Stimulated activated naive CD4-positive, alpha-beta T cell treated with Interleukin-2 at 50 U/mL for 16 hours (primary cell): Measurements from ENCODE around the gene ASXL2.
A peak's percentile ranks its signal among the peaks of the same experiment; 100 is the strongest.
"Not testable (repeated sequence)": the region's sequence is repeated elsewhere in the genome, so short reads cannot be mapped to it uniquely, and the experiment has no call there.

Source experiments
- DNase-seq: peaks from one replicate; lab custom pipeline; 2025; lab: John Stamatoyannopoulos, UW

Gene ASXL2

DNA sequence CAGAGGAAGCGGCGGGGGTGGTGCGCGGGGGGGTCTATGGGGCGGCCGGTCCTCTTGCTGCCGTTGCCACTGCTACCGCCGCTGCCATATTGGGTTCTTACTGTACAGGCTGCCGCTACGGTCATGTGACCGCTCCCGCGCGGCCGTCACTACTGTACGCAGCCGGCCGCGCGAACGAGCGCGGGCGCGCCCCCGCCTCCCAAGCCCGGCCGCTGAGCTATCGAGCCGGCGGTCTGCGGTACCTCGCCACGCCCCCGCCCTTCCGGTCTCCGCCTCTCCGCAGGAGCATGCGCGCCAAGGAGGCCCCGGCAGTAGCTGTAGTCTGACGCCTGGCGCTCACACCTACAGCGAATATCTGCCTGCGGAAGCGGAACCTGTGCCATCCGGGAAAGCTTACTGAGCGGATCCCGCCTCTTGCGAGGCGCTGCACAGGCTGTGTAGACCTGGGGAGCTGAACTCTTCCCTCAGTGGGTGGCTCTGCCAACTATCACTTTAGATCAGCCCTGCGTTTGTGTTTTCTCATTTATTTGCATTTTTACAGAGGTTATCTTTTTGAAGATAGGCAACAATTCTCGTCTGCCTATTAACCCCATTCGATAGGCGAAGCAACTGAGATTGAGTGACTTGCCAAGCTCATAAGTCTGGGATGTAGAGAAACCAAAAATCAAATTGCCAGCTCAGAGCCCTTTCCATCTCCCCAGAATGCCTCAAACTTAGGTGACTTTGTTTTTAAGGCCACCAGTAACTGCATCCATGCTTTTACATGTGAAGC, at the start of gene ASXL2:
ASXL2 (minus strand) TSS at position 127 of the 772 bp plus-strand sequence. CDS start 265 bp downstream, outside the sequence.
- DNase-seq, result peak; percentile 96

DNA sequence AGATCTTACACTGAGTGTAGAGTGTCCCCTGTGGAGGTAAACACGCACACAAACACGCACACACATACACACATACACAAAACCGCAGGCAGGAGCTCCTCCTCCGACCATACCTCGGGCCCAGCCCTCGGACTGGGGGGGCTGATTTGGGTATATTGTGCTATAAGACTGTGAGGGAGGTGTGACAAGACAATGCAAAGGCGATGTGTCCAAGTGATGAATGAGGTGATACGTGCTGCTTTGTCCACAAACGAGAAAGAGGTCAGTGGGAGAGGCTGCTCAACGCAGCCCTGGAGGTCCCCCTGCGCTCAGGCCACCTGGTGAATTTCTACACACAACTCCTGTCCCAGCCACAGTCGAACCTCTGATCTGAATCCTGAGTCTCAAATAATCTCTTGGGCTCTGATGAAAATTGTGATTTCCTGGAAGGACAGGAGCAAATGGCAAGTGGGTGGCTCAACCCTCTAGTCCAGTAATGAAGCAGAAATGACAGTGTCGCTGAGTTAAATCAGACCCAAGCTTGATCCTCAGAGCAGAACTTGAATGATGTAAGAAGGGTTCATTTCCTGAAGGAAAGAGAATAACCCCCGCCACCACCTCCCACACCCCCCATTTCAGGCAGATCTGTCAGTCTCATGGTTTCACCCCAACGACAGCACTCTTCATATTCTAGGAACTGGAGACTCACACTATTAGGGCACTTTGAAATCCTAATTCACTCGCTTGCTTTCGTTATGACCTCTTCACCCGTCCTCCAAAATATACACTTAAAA, 48.9 kb upstream of the ASXL2 start:
- no peak for DNase-seq

DNA sequence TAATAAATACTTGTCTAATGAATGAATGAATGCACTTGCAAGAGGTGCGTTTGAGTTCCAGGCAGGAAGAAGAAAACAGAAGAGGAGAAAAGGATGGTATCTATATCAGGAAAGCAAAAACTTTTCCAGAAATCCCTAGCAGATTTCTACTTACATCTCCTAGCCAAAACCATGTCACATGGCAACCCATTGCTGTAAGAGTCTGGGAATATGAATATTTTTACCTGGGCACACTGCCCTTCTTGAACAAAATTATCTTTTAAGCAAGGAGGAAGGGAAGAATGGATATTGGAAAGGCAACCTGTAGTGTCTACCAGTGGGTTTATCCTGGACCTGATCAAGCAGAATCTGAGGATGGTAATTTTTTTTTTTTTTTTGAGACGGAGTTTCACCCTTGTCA, 44.2 kb upstream of the ASXL2 start:
- DNase-seq, result no peak

DNA sequence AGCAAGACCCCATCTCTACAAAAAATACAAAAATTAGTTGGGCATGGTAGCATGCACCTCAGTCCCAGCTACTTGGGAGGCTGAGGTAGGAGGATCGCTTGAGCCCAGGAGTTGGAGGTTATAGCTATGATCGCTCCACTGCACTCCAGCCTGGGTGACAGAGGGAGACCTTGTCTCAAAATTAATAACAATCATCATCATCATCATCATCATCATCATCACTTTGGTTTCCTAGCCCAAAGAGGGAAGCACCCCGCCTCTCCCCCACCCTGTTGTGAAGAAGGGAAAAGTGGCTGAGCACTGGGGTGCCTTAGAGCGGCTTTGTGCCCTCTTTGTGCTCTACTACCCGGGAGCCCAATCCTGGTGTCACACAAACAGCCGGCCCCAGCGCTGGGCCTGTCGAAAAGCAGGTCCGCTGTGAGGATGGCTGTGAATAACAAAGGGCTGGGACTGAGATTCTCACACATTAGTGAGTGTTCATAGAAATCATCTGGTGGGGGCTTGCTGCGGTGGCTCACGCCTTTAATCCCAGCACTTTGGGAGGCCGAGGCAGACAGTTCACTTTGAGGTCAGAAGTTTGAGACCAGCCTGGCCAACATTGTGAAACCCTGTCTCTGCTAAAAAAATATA, 42.6 kb upstream of the ASXL2 start:
- DNase-seq, result no peak

DNA sequence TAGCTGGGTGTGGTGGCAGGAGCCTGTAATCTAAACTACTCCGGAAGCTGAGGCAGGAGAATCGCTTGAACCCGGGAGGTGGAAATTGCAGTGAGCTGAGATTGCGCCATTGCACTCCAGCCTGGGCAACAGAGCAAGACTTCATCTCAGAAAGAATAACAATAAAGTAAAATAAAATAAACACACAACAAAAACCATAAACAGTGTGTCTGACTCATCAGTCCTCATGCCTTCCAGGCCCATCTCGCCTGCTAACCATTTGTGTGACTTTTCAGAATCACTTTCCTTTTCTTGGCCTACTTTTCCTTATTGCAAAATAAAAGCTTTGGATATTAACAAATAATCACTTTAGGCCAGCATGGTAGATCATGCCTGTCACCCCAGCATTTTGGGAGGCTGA, 42.0 kb upstream of the ASXL2 start:
- DNase-seq, result no peak

DNA sequence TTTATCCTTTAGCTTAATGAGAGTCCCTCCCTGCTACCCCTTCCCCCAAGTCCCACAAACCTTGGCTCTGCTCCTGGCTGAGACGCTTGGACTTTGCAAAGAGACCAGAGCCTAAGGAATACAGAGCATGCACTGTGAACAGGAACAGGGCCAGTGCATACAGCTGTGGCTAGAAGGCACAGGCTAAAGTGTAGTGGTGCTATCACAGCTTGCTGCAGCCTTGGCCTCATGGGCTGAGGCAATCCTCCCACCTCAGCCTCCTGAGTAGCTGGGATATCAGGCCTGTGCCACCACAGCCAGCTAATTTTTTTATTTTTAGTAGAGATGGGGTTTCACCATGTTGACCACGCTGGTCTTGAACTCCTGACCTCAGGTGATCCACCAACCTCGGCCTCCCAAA, 39.5 kb upstream of the ASXL2 start:
- DNase-seq, result no peak

DNA sequence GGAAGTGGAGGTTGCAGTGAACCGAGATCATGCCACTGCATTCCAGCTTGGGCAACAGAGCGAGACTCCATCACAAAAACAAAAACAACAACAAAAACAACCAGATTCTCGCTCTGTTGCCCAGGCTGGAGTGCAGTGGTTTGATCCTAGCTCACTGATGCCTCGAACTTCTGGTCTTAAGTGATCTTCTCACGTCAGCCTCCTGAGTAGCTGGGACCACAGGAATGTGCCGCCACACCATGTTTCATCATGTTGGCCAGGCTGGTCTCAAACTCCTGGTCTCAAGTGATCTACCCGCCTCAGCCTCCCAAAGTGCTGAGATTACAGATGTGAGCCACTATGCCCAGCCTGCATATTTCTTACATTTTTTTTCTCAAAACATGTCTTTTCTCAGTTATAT, 39.1 kb upstream of the ASXL2 start:
- DNase-seq, result not testable (repeated sequence)

DNA sequence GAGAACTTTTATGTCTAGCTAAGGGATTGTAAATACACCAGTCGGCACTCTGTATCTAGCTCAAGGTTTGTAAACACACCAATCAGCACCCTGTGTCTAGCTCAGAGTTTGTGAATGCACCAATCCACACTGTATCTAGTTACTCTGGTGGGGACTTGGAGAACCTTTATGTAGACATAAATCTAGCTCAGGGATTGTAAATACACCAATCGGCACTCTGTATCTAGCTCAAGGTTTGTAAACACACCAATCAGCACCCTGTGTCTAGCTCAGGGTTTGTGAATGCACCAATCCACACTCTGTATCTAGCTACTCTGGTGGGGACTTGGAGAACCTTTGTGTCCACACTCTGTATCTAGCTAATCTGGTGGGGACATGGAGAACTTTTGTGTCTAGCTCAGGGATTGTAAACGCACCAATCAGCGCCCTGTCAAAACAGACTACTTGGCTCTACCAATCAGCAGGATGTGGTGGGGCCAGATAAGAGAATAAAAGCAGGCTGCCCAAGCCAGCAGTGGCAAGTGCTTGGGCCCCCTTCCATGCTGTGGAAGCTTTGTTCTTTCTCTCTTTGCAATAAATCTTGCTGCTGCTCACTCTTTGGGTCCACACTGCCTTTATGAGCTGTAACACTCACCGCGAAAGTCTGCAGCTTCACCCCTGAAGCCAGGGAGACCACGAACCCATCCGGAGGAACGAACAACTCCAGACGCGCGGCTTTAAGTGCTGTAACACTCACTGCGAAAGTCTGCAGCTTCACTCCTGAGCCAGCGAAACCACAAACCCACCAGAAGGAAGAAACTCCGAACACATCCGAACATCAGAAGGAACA, 37.9 kb upstream of the ASXL2 start:
- DNase-seq, result peak; percentile 24

DNA sequence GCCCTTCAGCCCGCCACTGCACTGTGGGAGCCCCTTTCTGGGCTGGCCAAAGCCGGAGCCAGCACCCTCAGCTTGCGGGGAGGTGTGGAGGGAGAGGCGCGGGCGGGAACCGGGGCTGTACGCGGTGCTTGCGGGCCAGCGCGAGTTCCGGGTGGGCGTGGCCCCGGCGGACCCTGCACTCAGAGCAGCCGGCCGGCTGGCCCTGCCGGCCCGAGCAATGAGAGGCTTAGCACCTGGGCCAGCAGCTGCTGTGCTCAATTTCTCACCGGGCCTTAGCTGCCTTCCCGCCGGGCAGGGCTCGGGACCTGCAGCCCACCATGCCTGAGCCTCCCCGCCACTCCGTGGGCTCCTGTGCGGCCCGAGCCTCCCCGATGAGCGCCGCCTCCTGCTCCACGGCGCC, 37.1 kb upstream of the ASXL2 start:
- DNase-seq, result not testable (repeated sequence)

DNA sequence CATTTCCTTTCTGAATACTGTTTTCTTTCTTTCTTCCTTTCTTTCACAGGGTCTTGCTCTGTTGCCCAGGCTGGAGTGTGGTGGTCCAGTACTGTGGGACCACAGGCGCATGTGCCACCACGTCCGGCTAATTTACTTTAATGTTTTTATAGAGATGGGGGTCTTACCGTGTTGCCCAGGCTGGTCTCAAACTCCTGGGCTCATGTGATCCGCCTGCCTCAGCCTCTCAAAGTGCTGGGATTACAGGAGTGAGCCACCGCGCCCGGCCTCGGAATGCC, 35.3 kb upstream of the ASXL2 start:
- not testable (repeated sequence) for DNase-seq

DNA sequence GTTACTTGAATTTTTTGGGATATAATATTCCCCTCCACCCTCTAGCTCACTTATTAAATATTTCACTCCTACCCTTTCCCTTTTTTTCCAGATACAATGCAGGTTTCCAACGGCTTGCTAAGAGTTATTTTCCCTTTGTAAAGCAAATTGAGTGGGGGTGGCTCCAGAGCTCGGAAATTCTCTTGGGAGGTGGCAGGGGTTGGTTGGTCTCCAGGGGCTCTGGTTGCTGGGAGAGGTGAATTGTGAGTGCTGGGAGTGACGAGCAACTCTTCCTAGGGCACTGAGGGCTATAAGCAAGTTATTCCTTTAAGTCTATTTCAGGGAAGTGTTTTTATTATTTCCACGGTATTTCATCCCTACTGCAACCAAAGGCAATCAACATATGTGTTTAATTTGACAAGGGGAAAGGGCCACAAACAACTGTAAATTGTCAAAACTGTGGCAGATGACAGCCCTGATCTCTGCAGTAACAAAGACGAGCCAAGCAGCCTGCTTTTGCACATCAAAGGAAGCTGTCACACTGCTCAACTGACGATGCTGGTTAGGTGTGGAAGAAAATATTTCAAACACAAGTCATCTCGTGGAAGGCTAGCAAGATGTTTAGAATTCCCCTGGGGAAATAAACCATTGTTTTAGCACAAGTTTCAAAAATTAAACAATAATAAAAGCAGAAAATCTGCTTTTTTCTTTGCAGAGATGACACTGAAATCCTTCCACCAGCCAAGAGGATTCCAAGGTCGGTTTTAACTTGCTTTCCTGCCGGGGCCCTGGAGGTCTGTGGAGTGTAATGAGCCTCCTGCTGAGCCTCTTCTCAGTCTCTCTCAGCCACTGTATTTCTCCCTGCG, 34.8 kb upstream of the ASXL2 start:
- no peak for DNase-seq

DNA sequence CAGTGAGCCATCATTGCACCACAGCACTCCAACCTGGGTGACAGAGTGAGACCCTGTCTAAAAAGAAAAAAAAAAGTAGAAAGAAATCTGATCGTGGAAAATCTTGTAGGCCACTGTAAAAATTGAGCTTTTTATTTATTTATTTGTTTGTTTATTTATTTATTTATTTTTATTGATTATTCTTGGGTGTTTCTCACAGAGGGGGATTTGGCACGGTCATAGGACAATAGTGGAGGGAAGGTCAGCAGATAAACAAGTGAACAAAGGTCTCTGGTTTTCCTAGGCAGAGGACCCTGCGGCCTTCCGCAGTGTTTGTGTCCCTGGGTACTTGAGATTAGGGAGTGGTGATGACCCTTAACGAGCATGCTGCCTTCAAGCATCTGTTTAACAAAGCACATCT, 31.3 kb upstream of the ASXL2 start:
- not testable (repeated sequence) for DNase-seq

DNA sequence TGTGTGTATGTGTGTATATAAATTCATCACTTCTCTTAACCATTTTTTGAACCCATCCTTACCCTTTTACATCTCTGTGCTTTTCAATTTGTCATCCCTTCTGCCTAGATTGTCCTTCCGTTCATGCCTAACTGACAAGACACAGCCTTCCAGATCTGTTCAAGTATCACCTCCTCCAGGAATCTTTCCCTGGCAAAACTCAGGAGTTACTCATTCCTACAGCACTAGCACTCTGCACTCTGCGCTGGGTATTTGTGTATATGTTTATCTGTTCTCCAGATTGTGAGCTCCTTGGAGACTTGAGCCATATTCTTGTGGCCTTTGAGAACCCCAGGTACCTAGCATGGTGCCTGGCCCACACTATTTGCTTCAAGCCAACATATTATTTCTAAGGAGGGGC, 26.8 kb upstream of the ASXL2 start:
- DNase-seq, result no peak

DNA sequence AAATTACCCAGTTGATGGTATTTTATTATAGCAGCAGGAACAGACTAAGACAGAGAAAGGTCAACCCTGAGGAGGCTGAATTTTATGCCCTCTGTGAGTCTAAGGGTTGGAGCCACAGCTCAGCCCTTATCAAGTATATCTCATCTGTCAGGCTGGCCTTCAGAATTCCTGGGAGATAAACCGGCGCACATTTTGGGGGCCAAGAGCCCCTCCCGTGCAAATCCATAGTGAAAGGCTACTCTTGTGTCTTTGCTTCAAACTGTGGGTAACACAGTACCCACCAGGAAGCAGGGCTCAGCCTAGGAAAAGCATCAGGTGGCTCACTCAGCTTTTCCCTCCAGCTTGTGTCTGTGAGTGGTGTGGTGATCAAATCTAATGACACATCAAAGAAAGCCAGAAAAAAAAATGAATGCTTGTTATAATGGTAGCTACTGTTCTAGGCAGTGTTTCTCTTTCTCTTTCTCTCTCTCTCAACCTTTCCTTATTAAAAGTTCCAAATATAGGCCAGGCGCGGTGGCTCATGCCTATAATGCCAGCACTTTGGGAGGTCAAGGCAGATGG, 25.0 kb upstream of the ASXL2 start:
- DNase-seq, result no peak

DNA sequence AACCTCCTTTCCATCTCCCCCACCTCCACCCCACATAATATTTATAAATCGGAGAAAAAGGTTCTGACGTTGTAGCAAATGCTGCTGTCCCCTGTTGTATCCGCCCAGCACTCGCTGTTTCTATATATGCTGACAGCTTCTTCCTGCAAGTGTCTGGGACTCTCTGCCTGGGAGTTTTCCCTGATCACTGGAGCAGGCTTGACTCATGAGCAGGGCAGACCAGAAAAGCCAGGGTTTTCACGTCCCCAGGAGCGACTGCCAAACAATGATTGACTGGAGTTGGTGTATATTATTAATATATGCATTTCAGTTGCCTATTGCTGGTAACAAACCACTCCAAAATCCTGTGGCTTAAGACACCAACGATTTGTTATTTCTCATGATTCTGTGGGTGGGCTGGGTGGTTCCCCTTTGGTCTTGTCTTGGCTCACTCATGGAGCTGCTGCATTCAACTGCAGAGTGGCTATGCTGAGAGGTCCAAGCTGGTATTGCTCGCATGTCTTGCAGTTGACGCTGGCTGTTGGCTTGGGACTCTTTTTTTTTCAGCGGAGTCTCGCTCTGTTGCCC, 21.2 kb upstream of the ASXL2 start:
- no peak for DNase-seq

DNA sequence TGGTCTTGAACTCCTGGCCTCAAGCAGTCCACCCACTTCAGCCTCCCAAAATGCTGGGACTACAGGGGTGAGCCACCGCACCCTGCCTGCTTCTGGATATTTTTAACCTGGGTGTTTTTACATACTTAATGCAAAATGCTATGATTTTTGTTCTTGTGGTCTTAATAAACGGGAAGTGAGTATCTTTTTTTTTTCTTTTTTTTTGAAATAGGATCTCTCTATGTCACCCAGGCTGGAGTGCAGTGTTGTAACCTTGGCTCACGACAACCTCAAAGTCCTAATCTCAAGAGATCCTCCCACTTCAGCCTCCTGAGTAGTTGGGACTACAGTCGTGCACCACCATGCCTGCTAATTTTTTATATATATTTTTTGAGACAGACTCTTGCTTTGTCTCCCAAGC, 19.2 kb upstream of the ASXL2 start:
- no peak for DNase-seq

DNA sequence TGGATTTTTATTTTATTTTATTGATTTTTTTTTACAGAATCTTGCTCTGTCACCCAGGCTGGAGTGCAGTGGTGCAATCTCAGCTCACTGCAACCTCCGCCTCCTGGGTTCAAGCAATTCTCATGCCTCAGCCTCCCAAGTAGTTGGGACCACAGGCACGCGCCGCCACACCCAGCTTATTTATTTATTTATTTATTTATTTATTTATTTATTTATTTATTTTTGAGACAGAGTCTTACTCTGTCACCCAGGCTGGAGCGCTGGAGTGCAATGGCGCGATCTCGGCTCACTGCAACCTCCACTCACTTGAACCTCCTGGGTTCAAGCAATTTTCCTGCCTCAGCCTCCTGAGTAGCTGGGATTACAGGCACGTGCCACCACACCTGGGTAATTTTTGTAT, 18.0 kb upstream of the ASXL2 start:
- DNase-seq, result not testable (repeated sequence)

DNA sequence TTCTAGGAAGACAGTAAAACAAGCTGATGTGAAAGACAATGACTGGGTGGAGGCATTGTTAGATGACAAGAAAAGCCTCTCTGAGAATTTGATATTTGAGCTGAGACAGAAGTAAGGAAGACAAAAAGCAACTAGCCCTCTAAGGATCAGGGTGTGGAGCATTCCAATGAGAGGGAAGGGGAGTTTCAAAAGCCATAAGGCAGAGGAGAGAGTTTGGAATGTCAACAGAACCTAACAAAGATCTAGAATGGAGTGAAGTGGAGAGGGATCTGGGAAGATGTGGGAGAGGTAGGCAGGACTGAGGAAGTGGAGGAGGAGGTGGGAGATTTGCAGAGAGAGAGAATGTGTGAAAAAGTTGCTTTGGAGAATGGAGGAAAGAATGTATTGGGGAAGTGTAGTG, 17.3 kb upstream of the ASXL2 start:
- no peak for DNase-seq

DNA sequence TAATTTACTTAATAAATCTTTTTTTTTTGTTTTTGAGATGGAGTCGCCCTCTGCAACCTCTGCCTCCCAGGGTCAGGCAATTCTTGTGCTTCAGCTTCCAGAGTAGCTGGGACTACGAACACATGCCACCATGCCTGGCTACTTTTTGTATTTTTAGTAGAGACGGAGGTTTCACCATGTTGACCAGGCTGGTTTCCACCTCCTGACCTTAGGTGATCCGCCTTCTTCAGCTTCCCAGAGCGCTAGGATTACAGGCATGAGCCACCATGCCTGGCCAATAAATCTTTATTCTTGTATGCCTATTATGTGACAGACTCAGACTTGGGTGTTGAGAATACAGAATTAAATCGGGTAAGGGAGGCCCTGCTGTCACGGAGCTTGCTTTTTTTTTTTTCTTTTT, 16.7 kb upstream of the ASXL2 start:
- DNase-seq, result no peak

DNA sequence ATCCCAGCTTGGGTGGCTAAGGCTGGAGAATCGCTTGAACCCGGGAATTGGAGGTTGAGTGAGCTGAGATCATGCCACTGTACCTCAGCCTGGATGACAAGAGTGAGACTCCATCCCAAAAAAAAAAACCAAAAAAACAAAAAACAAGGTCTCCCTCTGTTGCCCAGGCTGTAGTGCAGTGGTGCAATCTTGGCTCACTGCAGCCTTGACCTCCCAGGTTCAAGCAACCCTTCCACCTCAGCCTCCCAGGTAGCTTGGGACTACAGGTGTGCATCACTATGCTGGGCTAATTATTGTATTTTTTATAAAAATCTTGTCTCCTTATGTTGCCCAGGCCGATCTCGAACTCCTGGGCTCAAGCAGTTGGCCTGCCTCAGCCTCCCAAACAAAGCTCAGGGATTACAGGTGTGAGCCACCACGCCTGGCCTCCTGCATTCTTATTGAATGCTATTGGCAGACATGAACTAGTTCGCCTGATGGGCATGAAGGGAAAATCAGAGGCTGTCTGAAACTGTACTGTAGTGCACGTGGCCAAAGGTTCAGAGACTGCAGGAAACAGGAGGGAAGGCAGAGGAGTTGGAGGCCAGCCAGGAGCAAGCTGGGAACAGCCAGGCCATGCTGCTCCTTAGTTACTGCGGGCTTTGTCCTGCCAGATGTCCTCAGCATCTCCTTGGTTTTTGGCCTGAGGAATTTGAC, 16.0 kb upstream of the ASXL2 start:
- no peak for DNase-seq
